Measurements from ENCODE around the gene CCNI.
"Not testable (repeated sequence)": the region's sequence is repeated elsewhere in the genome, so short reads cannot be mapped to it uniquely, and the experiment has no call there.

Gene CCNI

GRCh38 chr4:77035153-77035552 lies 40.6 kb downstream of the CCNI start:
- H3K9me3 Mint-ChIP-seq, result no peaks in the 10 kb centered on the region
- no peak for DNase-seq
- peaks cover 18% of the 10 kb centered on the region for H3K4me1 Mint-ChIP-seq
- no peaks in the 10 kb centered on the region for H3K27me3 Mint-ChIP-seq (ENCODE audit: low read depth, poor library complexity)
- no peak for TF ChIP-seq CTCF (IDR thresholded peaks at IDR 0.05)
- H3K4me3 Mint-ChIP-seq, result no peak overlapping the region
- H3K27ac Mint-ChIP-seq, result no peak overlapping the region
- peaks cover 89% of the 10 kb centered on the region for H3K36me3 Mint-ChIP-seq (ENCODE audit: low read depth)

DNA sequence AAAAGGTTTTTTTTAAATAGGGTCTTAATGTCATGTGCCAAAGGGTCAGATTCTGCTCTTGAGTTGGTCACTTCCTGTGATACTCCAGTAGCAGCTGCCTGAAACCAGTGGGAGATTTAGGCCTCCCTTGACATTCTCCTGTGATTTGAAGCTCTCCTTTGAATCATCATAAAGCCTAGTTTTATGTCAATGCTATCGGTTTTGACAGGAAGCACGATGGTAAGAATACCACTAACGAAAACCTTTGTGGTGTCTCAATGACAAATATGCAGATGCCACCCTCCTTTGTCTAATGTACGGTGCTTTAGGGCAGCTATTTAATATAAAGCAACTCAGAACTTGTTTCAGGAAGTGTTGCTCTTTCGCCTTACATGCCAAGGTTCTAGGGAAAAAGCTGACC lies 44.2 kb downstream of the CCNI start:
- Mint-ChIP-seq H3K4me1 (peaks cover 18% of the 10 kb centered on the region), H3K27me3 (ENCODE audit: low read depth, poor library complexity) (no peaks in the 10 kb centered on the region), H3K4me3 (no peak overlapping the region), H3K36me3 (ENCODE audit: low read depth) (peaks cover 90% of the 10 kb centered on the region), H3K9me3 (no peaks in the 10 kb centered on the region), H3K27ac (no peak overlapping the region)
- TF ChIP-seq CTCF (IDR thresholded peaks at IDR 0.05), result no peak
- no peak for DNase-seq

- Mint-ChIP-seq H3K4me1 (peaks cover 18% of the 10 kb centered on the region), H3K36me3 (ENCODE audit: low read depth) (peaks cover 90% of the 10 kb centered on the region)
- not testable (repeated sequence) for DNase-seq; H3K27ac Mint-ChIP-seq; H3K9me3 Mint-ChIP-seq; H3K27me3 Mint-ChIP-seq (ENCODE audit: low read depth, poor library complexity); H3K4me3 Mint-ChIP-seq
Observed at GRCh38 chr4:77029757-77030156, 46.0 kb downstream of the CCNI start.

DNA sequence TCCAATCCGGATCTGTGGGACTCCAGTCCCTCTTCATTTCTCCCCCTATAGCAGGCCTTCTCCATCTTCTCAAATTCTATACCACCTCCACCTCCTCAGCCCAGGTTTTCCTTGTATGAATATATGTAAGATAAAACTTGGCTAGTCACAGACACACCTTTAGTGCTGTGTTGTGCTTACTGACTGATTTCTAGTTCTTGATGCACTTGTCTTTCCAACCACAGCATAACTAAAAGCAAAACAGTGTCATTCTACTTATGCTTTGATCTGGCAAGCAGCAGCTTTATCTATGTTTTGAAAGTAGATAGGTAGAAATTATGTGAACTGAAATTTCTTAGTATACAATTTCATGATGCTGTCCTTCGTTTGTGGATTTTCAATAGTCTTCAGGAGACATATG lies 47.5 kb downstream of the CCNI start:
- Mint-ChIP-seq H3K27me3 (ENCODE audit: low read depth, poor library complexity) (no peaks in the 10 kb centered on the region), H3K4me3 (no peak overlapping the region), H3K27ac (peak overlapping the region; percentile 80), H3K4me1 (peaks cover 31% of the 10 kb centered on the region), H3K9me3 (no peaks in the 10 kb centered on the region), H3K36me3 (ENCODE audit: low read depth) (peaks cover 94% of the 10 kb centered on the region)
- no peak for DNase-seq
- TF ChIP-seq CTCF (IDR thresholded peaks at IDR 0.05), result no peak

DNA sequence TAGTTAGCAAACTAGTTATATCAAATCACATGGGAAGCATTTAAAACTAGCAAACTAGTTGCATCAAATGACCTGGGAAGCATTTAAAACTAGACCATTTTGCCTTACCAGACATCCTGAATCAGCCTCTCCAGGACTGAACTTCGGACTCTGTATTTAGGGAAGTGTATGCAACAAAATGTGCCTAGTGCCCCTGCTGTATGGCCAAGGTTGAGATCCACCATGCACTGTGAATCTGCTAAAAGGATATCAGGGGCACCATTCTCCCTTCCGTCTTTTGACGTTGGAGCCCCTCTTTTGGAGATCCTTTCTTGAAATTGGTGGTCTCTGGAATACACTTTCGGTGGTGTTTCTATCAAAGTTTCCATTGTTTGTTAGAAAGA lies 49.5 kb downstream of the CCNI start:
- H3K27me3 Mint-ChIP-seq (ENCODE audit: low read depth, poor library complexity), result no peaks in the 10 kb centered on the region
- H3K9me3 Mint-ChIP-seq, result no peaks in the 10 kb centered on the region
- H3K4me3 Mint-ChIP-seq, result no peak overlapping the region
- H3K27ac Mint-ChIP-seq, result peak overlapping the region; percentile 79
- H3K4me1 Mint-ChIP-seq, result peaks cover 38% of the 10 kb centered on the region
- DNase-seq, result no peak
- TF ChIP-seq CTCF (IDR thresholded peaks at IDR 0.05), result no peak
- H3K36me3 Mint-ChIP-seq (ENCODE audit: low read depth), result peaks cover 99% of the 10 kb centered on the region

GRCh38 chr4:77025643-77026321 lies 50.0 kb downstream of the CCNI start:
- Mint-ChIP-seq H3K27me3 (ENCODE audit: low read depth, poor library complexity) (no peaks in the 10 kb centered on the region), H3K4me3 (no peak overlapping the region), H3K36me3 (ENCODE audit: low read depth) (peaks cover 99% of the 10 kb centered on the region), H3K9me3 (no peaks in the 10 kb centered on the region), H3K27ac (no peak overlapping the region), H3K4me1 (peaks cover 40% of the 10 kb centered on the region)
- DNase-seq, result no peak
- TF ChIP-seq CTCF (IDR thresholded peaks at IDR 0.05), result no peak
